Inflammatory macrophage (primary cell): ENCODE measurements around the gene WDR86.
A peak's percentile ranks its signal among the peaks of the same experiment; 100 is the strongest.

ENCODE experiments used
- DNase-seq, 2 donors: peaks; one replicate each; pipeline ENCODE4 v3.0.0-alpha.2; 2020 to 2022

The WDR86 gene

GRCh38 chr7:151378496-151379192 lies 31.2 kb downstream of the WDR86 start:
- DNase-seq = no peak

- no peak for DNase-seq
Measured at GRCh38 chr7:151378011-151378410, 31.8 kb downstream of the WDR86 start.

GRCh38 chr7:151377406-151377805 lies 32.4 kb downstream of the WDR86 start:
- DNase-seq = no peak

- DNase-seq = no peak
Measured at GRCh38 chr7:151376218-151376902, 33.5 kb downstream of the WDR86 start.

- DNase-seq = no peak
Measured at GRCh38 chr7:151375530-151376217, 34.2 kb downstream of the WDR86 start.

- no peak for DNase-seq
Measured at GRCh38 chr7:151374726-151375125, 35.1 kb downstream of the WDR86 start.

- no peak for DNase-seq
Measured at GRCh38 chr7:151374139-151374538, 35.7 kb downstream of the WDR86 start.

- no peak for DNase-seq
Measured at GRCh38 chr7:151373599-151373998, 36.2 kb downstream of the WDR86 start.

- no peak for DNase-seq
Measured at GRCh38 chr7:151372612-151373265, 37.1 kb downstream of the WDR86 start.

GRCh38 chr7:151371266-151371665 lies 38.6 kb downstream of the WDR86 start:
- DNase-seq = no peak

- DNase-seq = peak; percentile 65 to 80
Measured at GRCh38 chr7:151368136-151368571, 41.7 kb downstream of the WDR86 start.

- DNase-seq = no peak
Measured at GRCh38 chr7:151367284-151367683, 42.6 kb downstream of the WDR86 start.

- DNase-seq = no peak
Measured at GRCh38 chr7:151366880-151367222, 43.0 kb downstream of the WDR86 start.

GRCh38 chr7:151366166-151366879 lies 43.5 kb downstream of the WDR86 start:
- DNase-seq = no peak

- no peak for DNase-seq
Measured at GRCh38 chr7:151363182-151363581, 46.7 kb downstream of the WDR86 start.

- no peak for DNase-seq
Measured at GRCh38 chr7:151361193-151361959, 48.5 kb downstream of the WDR86 start.

- peak in 1 of 2 donors; percentile 15 for DNase-seq
Measured at GRCh38 chr7:151352512-151352911, 57.3 kb downstream of the WDR86 start.

GRCh38 chr7:151351967-151352366 lies 57.9 kb downstream of the WDR86 start:
- peak; percentile 61 to 70 for DNase-seq

GRCh38 chr7:151351027-151351426 lies 58.8 kb downstream of the WDR86 start:
- peak; percentile 21 to 40 for DNase-seq

- DNase-seq = no peak
Measured at GRCh38 chr7:151349507-151349853, 60.4 kb downstream of the WDR86 start.

GRCh38 chr7:151348970-151349369 lies 60.9 kb downstream of the WDR86 start:
- DNase-seq = no peak

- no peak for DNase-seq
Measured at GRCh38 chr7:151347200-151347599, 62.6 kb downstream of the WDR86 start.
